Measurements from ENCODE around the gene POMT1.

- TF ChIP-seq, protein P1, sequence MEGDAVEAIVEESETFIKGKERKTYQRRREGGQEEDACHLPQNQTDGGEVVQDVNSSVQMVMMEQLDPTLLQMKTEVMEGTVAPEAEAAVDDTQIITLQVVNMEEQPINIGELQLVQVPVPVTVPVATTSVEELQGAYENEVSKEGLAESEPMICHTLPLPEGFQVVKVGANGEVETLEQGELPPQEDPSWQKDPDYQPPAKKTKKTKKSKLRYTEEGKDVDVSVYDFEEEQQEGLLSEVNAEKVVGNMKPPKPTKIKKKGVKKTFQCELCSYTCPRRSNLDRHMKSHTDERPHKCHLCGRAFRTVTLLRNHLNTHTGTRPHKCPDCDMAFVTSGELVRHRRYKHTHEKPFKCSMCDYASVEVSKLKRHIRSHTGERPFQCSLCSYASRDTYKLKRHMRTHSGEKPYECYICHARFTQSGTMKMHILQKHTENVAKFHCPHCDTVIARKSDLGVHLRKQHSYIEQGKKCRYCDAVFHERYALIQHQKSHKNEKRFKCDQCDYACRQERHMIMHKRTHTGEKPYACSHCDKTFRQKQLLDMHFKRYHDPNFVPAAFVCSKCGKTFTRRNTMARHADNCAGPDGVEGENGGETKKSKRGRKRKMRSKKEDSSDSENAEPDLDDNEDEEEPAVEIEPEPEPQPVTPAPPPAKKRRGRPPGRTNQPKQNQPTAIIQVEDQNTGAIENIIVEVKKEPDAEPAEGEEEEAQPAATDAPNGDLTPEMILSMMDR (conservative IDR thresholded peaks at IDR 0.05; ENCODE audit: low read depth, low read length): no peak
- no peak for TF ChIP-seq EZH2 (IDR thresholded peaks at IDR 0.05; ENCODE audit: borderline replicate concordance, low read depth, low read length, poor library complexity, severe bottlenecking)
Observed at GRCh38 chr9:131503626-131504465, 1.1 kb downstream of the POMT1 start.

All from A673 (cell line).